ENCODE data around the gene ERP27. TPM values are rescaled to one million over a fixed set of nuclear protein-coding genes. Genes with fewer than 3 reads are reported as not detected.

ERP27 gene
- total RNA-seq, 1 experiment from 2014 or later: 2.3 TPM

- Mint-ChIP-seq H3K4me1 (ENCODE audit: low read depth, unreplicated experiment) (peaks cover 18% of the 10 kb centered on the region), H3K27me3 (ENCODE audit: unreplicated experiment) (no peaks in the 10 kb centered on the region), H3K36me3 (ENCODE audit: insufficient read depth, unreplicated experiment) (no peaks in the 10 kb centered on the region), H3K4me3 (ENCODE audit: low read depth, unreplicated experiment) (no peak overlapping the region), H3K27ac (ENCODE audit: unreplicated experiment) (no peak overlapping the region), H3K9me3 (ENCODE audit: low read depth, unreplicated experiment) (no peaks in the 10 kb centered on the region)
- intact Hi-C loops (cut with micrococcal nuclease; ENCODE audit: unreplicated experiment): no loop called here
- no peak for TF ChIP-seq CTCF (IDR thresholded peaks at IDR 0.05; ENCODE audit: unreplicated experiment)
- CTCF ChIA-PET: no interaction called here
- DNase-seq: no peak
- no TSS peak for BruUV-seq (replicated peaks)
Measured at GRCh38 chr12:14880890-14881453, 57.4 kb downstream of the ERP27 start.

GRCh38 chr12:14879222-14879933, 59.0 kb downstream of the ERP27 start:
- H3K27ac Mint-ChIP-seq (ENCODE audit: unreplicated experiment): no peak overlapping the region
- no peak for TF ChIP-seq CTCF (IDR thresholded peaks at IDR 0.05; ENCODE audit: unreplicated experiment)
- CTCF ChIA-PET: no interaction called here

GRCh38 chr12:14878488-14878887, 59.8 kb downstream of the ERP27 start:
- no TSS peak for BruUV-seq (replicated peaks)

More at GRCh38 chr12:14879222-14879933, 59.0 kb downstream of the ERP27 start:
- BruUV-seq (replicated peaks): no TSS peak
- Mint-ChIP-seq H3K27me3 (ENCODE audit: unreplicated experiment) (no peaks in the 10 kb centered on the region), H3K4me3 (ENCODE audit: low read depth, unreplicated experiment) (no peak overlapping the region), H3K9me3 (ENCODE audit: low read depth, unreplicated experiment) (no peaks in the 10 kb centered on the region), H3K4me1 (ENCODE audit: low read depth, unreplicated experiment) (peaks cover 11% of the 10 kb centered on the region), H3K36me3 (ENCODE audit: insufficient read depth, unreplicated experiment) (no peaks in the 10 kb centered on the region)
- intact Hi-C loops (cut with micrococcal nuclease; ENCODE audit: unreplicated experiment): no loop called here
- no peak for DNase-seq

GRCh38 chr12:14876833-14877232, 61.5 kb downstream of the ERP27 start:
- no peaks in the 10 kb centered on the region for H3K36me3 Mint-ChIP-seq (ENCODE audit: insufficient read depth, unreplicated experiment)
- H3K27ac Mint-ChIP-seq (ENCODE audit: unreplicated experiment): no peak overlapping the region
- no TSS peak for BruUV-seq (replicated peaks)
- DNase-seq: no peak
- no peak for TF ChIP-seq CTCF (IDR thresholded peaks at IDR 0.05; ENCODE audit: unreplicated experiment)
- no peaks in the 10 kb centered on the region for H3K9me3 Mint-ChIP-seq (ENCODE audit: low read depth, unreplicated experiment)
- H3K4me1 Mint-ChIP-seq (ENCODE audit: low read depth, unreplicated experiment): peaks cover 9% of the 10 kb centered on the region
- H3K4me3 Mint-ChIP-seq (ENCODE audit: low read depth, unreplicated experiment): no peak overlapping the region
- intact Hi-C loops (cut with micrococcal nuclease; ENCODE audit: unreplicated experiment): no loop called here
- CTCF ChIA-PET: no interaction called here
- no peaks in the 10 kb centered on the region for H3K27me3 Mint-ChIP-seq (ENCODE audit: unreplicated experiment)

More at GRCh38 chr12:14878488-14878887, 59.8 kb downstream of the ERP27 start:
- no peak for TF ChIP-seq CTCF (IDR thresholded peaks at IDR 0.05; ENCODE audit: unreplicated experiment)
- Mint-ChIP-seq H3K27ac (ENCODE audit: unreplicated experiment) (no peak overlapping the region), H3K4me1 (ENCODE audit: low read depth, unreplicated experiment) (peaks cover 9% of the 10 kb centered on the region), H3K36me3 (ENCODE audit: insufficient read depth, unreplicated experiment) (no peaks in the 10 kb centered on the region), H3K9me3 (ENCODE audit: low read depth, unreplicated experiment) (no peaks in the 10 kb centered on the region), H3K27me3 (ENCODE audit: unreplicated experiment) (no peaks in the 10 kb centered on the region), H3K4me3 (ENCODE audit: low read depth, unreplicated experiment) (no peak overlapping the region)
- CTCF ChIA-PET: no interaction called here
- intact Hi-C loops (cut with micrococcal nuclease; ENCODE audit: unreplicated experiment): no loop called here
- no peak for DNase-seq

All from Calu3 (cell line).